RCC 7860 (cell line): Measurements from ENCODE around the gene TMPRSS5.
"Not testable (repeated sequence)": the region's sequence is repeated elsewhere in the genome, so short reads cannot be mapped to it uniquely, and the experiment has no call there.

ENCODE experiments used
- DNase-seq: peaks from one replicate; pipeline ENCODE4 v3.0.0-alpha.2; 2015; ENCODE audit warnings: low spot score
- FAIRE-seq: peaks from 2 replicates; lab custom pipeline; 2012; peaks lifted over from hg19 to GRCh38; lab: Jason Lieb, UNC

Gene TMPRSS5

GRCh38 chr11:113697756-113698407 lies 8.2 kb downstream of the TMPRSS5 start:
- DNase-seq = no peak
- no peak for FAIRE-seq

- DNase-seq (no peak), FAIRE-seq (no peak)
Observed at GRCh38 chr11:113697111-113697510, 9.0 kb downstream of the TMPRSS5 start.

- DNase-seq = no peak
- FAIRE-seq = no peak
Observed at GRCh38 chr11:113695207-113695606, 10.9 kb downstream of the TMPRSS5 start.

- FAIRE-seq (no peak), DNase-seq (no peak)
Observed at GRCh38 chr11:113694390-113694789, 11.7 kb downstream of the TMPRSS5 start.

GRCh38 chr11:113693030-113693429 lies 13.1 kb downstream of the TMPRSS5 start:
- FAIRE-seq = no peak
- DNase-seq = no peak

- peak; percentile 78 for DNase-seq
- peak; percentile 62 for FAIRE-seq
Observed at GRCh38 chr11:113690619-113691569, 15.2 kb downstream of the TMPRSS5 start.

DNA sequence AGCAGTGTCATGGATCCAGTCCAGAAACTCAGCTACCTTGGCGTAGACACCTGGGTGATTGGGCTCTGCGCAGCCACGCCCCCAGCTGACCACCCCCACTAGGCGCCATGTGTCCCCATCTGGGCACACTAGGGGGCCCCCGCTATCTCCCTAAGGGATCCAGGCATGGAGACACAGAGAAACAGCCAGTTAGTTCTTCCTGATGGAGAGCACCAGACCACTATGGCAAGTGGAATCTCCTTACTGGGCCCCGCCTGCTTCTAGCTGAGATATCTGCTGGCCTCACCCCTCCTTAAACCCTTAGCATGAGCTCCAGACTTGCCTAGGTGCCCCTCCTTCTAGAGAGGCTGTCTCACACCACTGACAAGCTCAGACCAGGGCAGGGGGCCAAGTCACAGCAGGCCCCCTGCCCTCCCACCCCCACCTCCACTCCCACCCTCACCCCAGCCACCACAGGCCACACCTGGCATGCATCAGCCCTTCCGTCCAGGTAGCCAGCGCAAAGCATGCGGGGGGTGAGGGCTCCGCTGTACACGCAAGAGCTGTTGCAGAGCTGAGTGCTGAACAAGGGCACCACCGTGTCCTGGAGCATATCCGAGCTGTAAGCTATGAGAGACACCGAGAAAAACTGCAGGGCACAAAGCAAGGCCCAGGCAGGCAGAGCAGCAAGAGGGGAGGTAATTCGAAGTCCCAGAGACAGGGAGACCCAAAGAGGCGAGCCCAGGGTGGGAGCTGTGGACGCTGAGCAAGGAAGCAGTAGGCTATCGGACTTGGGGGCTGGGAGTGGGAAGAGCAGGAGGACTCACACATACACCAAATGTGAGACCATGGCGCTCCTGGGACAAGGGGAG lies 16.1 kb downstream of the TMPRSS5 start:
- FAIRE-seq (no peak), DNase-seq (no peak)

- FAIRE-seq = no peak
- no peak for DNase-seq
Observed at GRCh38 chr11:113685654-113686359, 20.3 kb downstream of the TMPRSS5 start.

DNA sequence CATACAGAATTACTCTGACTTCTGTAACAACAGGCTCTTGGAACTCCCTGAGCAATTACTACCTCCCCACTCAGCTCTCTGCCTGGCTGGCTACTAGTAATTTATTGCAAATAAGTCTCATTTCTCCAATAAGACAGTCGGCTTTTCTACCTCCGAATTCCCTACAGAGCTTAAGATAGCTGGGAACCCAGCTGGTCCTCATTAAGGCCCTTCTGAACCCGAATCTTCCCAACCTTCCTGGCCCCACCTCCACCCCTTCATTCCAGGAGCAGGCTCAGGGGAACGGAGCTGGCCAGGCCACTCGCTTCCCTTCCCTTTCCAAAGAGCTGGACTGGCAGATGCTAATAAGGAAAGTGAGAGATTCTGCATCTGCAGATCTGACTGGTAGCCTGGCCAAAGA lies 21.6 kb downstream of the TMPRSS5 start:
- DNase-seq (no peak), FAIRE-seq (no peak)

- FAIRE-seq = no peak
- DNase-seq = no peak
Observed at GRCh38 chr11:113683481-113684046, 22.5 kb downstream of the TMPRSS5 start.

GRCh38 chr11:113681711-113682413 lies 24.2 kb downstream of the TMPRSS5 start:
- no peak for FAIRE-seq

GRCh38 chr11:113681282-113681681 lies 24.8 kb downstream of the TMPRSS5 start:
- FAIRE-seq (no peak), DNase-seq (no peak)

More at GRCh38 chr11:113681711-113682413, 24.2 kb downstream of the TMPRSS5 start:
- DNase-seq = peak; percentile 37

- FAIRE-seq (no peak), DNase-seq (no peak)
Observed at GRCh38 chr11:113677685-113678084, 28.4 kb downstream of the TMPRSS5 start.

- peak; percentile 5 for DNase-seq
- FAIRE-seq = no peak
Observed at GRCh38 chr11:113675565-113675964, 30.5 kb downstream of the TMPRSS5 start.

GRCh38 chr11:113675003-113675561 lies 31.0 kb downstream of the TMPRSS5 start:
- peak; percentile 94 for DNase-seq

GRCh38 chr11:113674397-113674685 lies 31.8 kb downstream of the TMPRSS5 start:
- DNase-seq (no peak), FAIRE-seq (no peak)

More at GRCh38 chr11:113675003-113675561, 31.0 kb downstream of the TMPRSS5 start:
- FAIRE-seq = peak; percentile 94

- FAIRE-seq (no peak), DNase-seq (no peak)
Observed at GRCh38 chr11:113673550-113674396, 32.3 kb downstream of the TMPRSS5 start.

DNA sequence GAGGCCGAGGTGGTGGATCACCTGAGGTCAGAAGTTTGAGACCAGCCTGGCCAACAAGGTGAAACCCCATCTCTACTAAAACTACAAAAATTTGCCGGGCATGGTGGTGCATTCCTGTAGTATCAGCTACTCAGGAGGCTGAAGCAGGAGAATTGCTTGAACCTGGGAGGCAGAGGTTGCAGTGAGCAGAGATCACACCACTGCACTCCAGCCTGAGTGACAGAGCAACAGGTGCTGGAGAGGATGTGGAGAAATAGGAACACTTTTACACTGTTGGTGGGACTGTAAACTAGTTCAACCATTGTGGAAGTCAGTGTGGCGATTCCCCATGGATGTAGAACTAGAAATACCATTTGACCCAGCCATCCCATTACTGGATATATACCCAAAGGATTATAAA lies 34.2 kb downstream of the TMPRSS5 start:
- DNase-seq, FAIRE-seq: not testable (repeated sequence)
